ENCODE measurements around the gene EDN2. TPM values are rescaled to one million over a fixed set of nuclear protein-coding genes. Genes with fewer than 3 reads are reported as not detected.

The EDN2 gene
- polyA plus RNA-seq, 4 donors: 1.0 to 22.8 (median 9.5) TPM

GRCh38 chr1:41520951-41521752 is 36.7 kb upstream of the EDN2 start:
- no peak overlapping the region for H3K4me3 ChIP-seq (ENCODE audit: low read depth in 1 of 3, low read length in 3 of 3)
- DNase-seq: no peak
- H3K27me3 ChIP-seq (ENCODE audit: control insufficient read depth in 3 of 3, insufficient read depth in 3 of 3, low read length in 3 of 3): no peaks in the 10 kb centered on the region
- H3K36me3 ChIP-seq (ENCODE audit: control insufficient read depth in 3 of 3, insufficient read depth in 2 of 3, low read depth in 1 of 3, low read length in 3 of 3): peaks cover 0 to 4% (median 0%) of the 10 kb centered on the region in 3 donors
- H3K4me1 ChIP-seq (ENCODE audit: control insufficient read depth in 3 of 3, insufficient read depth in 2 of 3, low read depth in 1 of 3, low read length in 2 of 3): peaks cover 0 to 8% (median 4%) of the 10 kb centered on the region in 3 donors
- no peak overlapping the region for H3K27ac ChIP-seq (ENCODE audit: low read depth in 1 of 3, low read length in 2 of 3)
- FAIRE-seq: no peak
- H3K9me3 ChIP-seq (ENCODE audit: control insufficient read depth in 2 of 2, insufficient read depth in 1 of 2, low read depth in 1 of 2, low read length in 1 of 2): no peaks in the 10 kb centered on the region
- WGBS, 3 donors: 82 to 91% (median 83%) methylated on average over 14 to 15 of the region's 15 CpGs

GRCh38 chr1:41519667-41520066 is 35.2 kb upstream of the EDN2 start:
- Histone ChIP-seq H3K36me3 (ENCODE audit: control insufficient read depth in 3 of 3, insufficient read depth in 2 of 3, low read depth in 1 of 3, low read length in 3 of 3) (peaks cover 0 to 4% (median 0%) of the 10 kb centered on the region in 3 donors), H3K27me3 (ENCODE audit: control insufficient read depth in 3 of 3, insufficient read depth in 3 of 3, low read length in 3 of 3) (no peaks in the 10 kb centered on the region), H3K4me1 (ENCODE audit: control insufficient read depth in 3 of 3, insufficient read depth in 2 of 3, low read depth in 1 of 3, low read length in 2 of 3) (peaks cover 3 to 21% (median 7%) of the 10 kb centered on the region in 3 donors), H3K9me3 (ENCODE audit: control insufficient read depth in 2 of 2, insufficient read depth in 1 of 2, low read depth in 1 of 2, low read length in 1 of 2) (no peaks in the 10 kb centered on the region), H3K27ac (ENCODE audit: low read depth in 1 of 3, low read length in 2 of 3) (no peak overlapping the region), H3K4me3 (ENCODE audit: low read depth in 1 of 3, low read length in 3 of 3) (no peak overlapping the region)
- DNase-seq (no peak), FAIRE-seq (no peak)
- 76 to 92% (median 91%) methylated on average over 5 of the region's 5 CpGs for WGBS, 3 donors

GRCh38 chr1:41518471-41518870 is 34.0 kb upstream of the EDN2 start:
- H3K36me3 ChIP-seq (ENCODE audit: control insufficient read depth in 3 of 3, insufficient read depth in 2 of 3, low read depth in 1 of 3, low read length in 3 of 3): peaks cover 0 to 5% (median 0%) of the 10 kb centered on the region in 3 donors
- 67 to 81% (median 72%) methylated on average over 5 of the region's 5 CpGs for WGBS, 3 donors
- no peak overlapping the region for H3K27ac ChIP-seq (ENCODE audit: low read depth in 1 of 3, low read length in 2 of 3)
- H3K9me3 ChIP-seq (ENCODE audit: control insufficient read depth in 2 of 2, insufficient read depth in 1 of 2, low read depth in 1 of 2, low read length in 1 of 2): no peaks in the 10 kb centered on the region
- H3K4me3 ChIP-seq (ENCODE audit: low read depth in 1 of 3, low read length in 3 of 3): no peak overlapping the region
- DNase-seq (no peak), FAIRE-seq (no peak)
- no peaks in the 10 kb centered on the region for H3K27me3 ChIP-seq (ENCODE audit: control insufficient read depth in 3 of 3, insufficient read depth in 3 of 3, low read length in 3 of 3)
- peaks cover 3 to 33% (median 9%) of the 10 kb centered on the region in 3 donors for H3K4me1 ChIP-seq (ENCODE audit: control insufficient read depth in 3 of 3, insufficient read depth in 2 of 3, low read depth in 1 of 3, low read length in 2 of 3)

- FAIRE-seq (no peak), DNase-seq (no peak)
- peaks cover 0 to 2% of the 10 kb centered on the region in 2 donors for H3K9me3 ChIP-seq (ENCODE audit: control insufficient read depth in 2 of 2, insufficient read depth in 1 of 2, low read depth in 1 of 2, low read length in 1 of 2)
- H3K4me1 ChIP-seq (ENCODE audit: control insufficient read depth in 3 of 3, insufficient read depth in 2 of 3, low read depth in 1 of 3, low read length in 2 of 3): peaks cover 3 to 34% (median 9%) of the 10 kb centered on the region in 3 donors
- no peak overlapping the region for H3K4me3 ChIP-seq (ENCODE audit: low read depth in 1 of 3, low read length in 3 of 3)
- 73 to 81% (median 74%) methylated on average over 3 of the region's 3 CpGs for WGBS, 3 donors
- no peak overlapping the region for H3K27ac ChIP-seq (ENCODE audit: low read depth in 1 of 3, low read length in 2 of 3)
- no peaks in the 10 kb centered on the region for H3K27me3 ChIP-seq (ENCODE audit: control insufficient read depth in 3 of 3, insufficient read depth in 3 of 3, low read length in 3 of 3)
- peaks cover 0 to 6% (median 0%) of the 10 kb centered on the region in 3 donors for H3K36me3 ChIP-seq (ENCODE audit: control insufficient read depth in 3 of 3, insufficient read depth in 2 of 3, low read depth in 1 of 3, low read length in 3 of 3)
These were observed 32.6 kb upstream of the EDN2 start for GRCh38 chr1:41517062-41517438.

GRCh38 chr1:41516168-41517061 is 31.9 kb upstream of the EDN2 start:
- H3K4me1 ChIP-seq (ENCODE audit: control insufficient read depth in 3 of 3, insufficient read depth in 2 of 3, low read depth in 1 of 3, low read length in 2 of 3): peaks cover 3 to 34% (median 9%) of the 10 kb centered on the region in 3 donors
- peaks cover 0 to 2% of the 10 kb centered on the region in 2 donors for H3K9me3 ChIP-seq (ENCODE audit: control insufficient read depth in 2 of 2, insufficient read depth in 1 of 2, low read depth in 1 of 2, low read length in 1 of 2)
- H3K36me3 ChIP-seq (ENCODE audit: control insufficient read depth in 3 of 3, insufficient read depth in 2 of 3, low read depth in 1 of 3, low read length in 3 of 3): peaks cover 0 to 6% (median 0%) of the 10 kb centered on the region in 3 donors
- H3K27me3 ChIP-seq (ENCODE audit: control insufficient read depth in 3 of 3, insufficient read depth in 3 of 3, low read length in 3 of 3): no peaks in the 10 kb centered on the region
- WGBS, 3 donors: 11 to 16% (median 12%) methylated on average over 39 to 53 of the region's 53 CpGs
- peak overlapping the region in 2 of 3 donors; percentile 36 to 51 for H3K4me3 ChIP-seq (ENCODE audit: low read depth in 1 of 3, low read length in 3 of 3)
- FAIRE-seq: no peak
- peak; percentile 86 to 97 for DNase-seq
- peak overlapping the region in 1 of 3 donors; percentile 71 for H3K27ac ChIP-seq (ENCODE audit: low read depth in 1 of 3, low read length in 2 of 3)

- Histone ChIP-seq H3K4me3 (ENCODE audit: low read depth in 1 of 3, low read length in 3 of 3) (no peak overlapping the region), H3K4me1 (ENCODE audit: control insufficient read depth in 3 of 3, insufficient read depth in 2 of 3, low read depth in 1 of 3, low read length in 2 of 3) (peaks cover 3 to 34% (median 9%) of the 10 kb centered on the region in 3 donors), H3K36me3 (ENCODE audit: control insufficient read depth in 3 of 3, insufficient read depth in 2 of 3, low read depth in 1 of 3, low read length in 3 of 3) (peaks cover 0 to 6% (median 0%) of the 10 kb centered on the region in 3 donors), H3K9me3 (ENCODE audit: control insufficient read depth in 2 of 2, insufficient read depth in 1 of 2, low read depth in 1 of 2, low read length in 1 of 2) (peaks cover 0 to 2% of the 10 kb centered on the region in 2 donors), H3K27me3 (ENCODE audit: control insufficient read depth in 3 of 3, insufficient read depth in 3 of 3, low read length in 3 of 3) (no peaks in the 10 kb centered on the region), H3K27ac (ENCODE audit: low read depth in 1 of 3, low read length in 2 of 3) (peak overlapping the region; percentile 36 to 71 (median 49))
- 7 to 15% (median 12%) methylated on average over 6 of the region's 6 CpGs for WGBS, 3 donors
- FAIRE-seq (no peak), DNase-seq (no peak)
These were observed 31.3 kb upstream of the EDN2 start for GRCh38 chr1:41515778-41516167.

- DNase-seq (peak; percentile 82 to 94), FAIRE-seq (no peak)
- H3K4me1 ChIP-seq (ENCODE audit: control insufficient read depth in 3 of 3, insufficient read depth in 2 of 3, low read depth in 1 of 3, low read length in 2 of 3): peaks cover 3 to 34% (median 9%) of the 10 kb centered on the region in 3 donors
- peaks cover 0 to 6% (median 0%) of the 10 kb centered on the region in 3 donors for H3K36me3 ChIP-seq (ENCODE audit: control insufficient read depth in 3 of 3, insufficient read depth in 2 of 3, low read depth in 1 of 3, low read length in 3 of 3)
- H3K27me3 ChIP-seq (ENCODE audit: control insufficient read depth in 3 of 3, insufficient read depth in 3 of 3, low read length in 3 of 3): no peaks in the 10 kb centered on the region
- H3K4me3 ChIP-seq (ENCODE audit: low read depth in 1 of 3, low read length in 3 of 3): no peak overlapping the region
- WGBS, 3 donors: 22 to 49% (median 33%) methylated on average over 5 of the region's 5 CpGs
- H3K27ac ChIP-seq (ENCODE audit: low read depth in 1 of 3, low read length in 2 of 3): peak overlapping the region; percentile 49 to 80 (median 71)
- peaks cover 0 to 2% of the 10 kb centered on the region in 2 donors for H3K9me3 ChIP-seq (ENCODE audit: control insufficient read depth in 2 of 2, insufficient read depth in 1 of 2, low read depth in 1 of 2, low read length in 1 of 2)
These were observed 30.7 kb upstream of the EDN2 start for GRCh38 chr1:41515131-41515678.

GRCh38 chr1:41514381-41514780 is 29.9 kb upstream of the EDN2 start:
- peak; percentile 73 to 91 for DNase-seq
- Histone ChIP-seq H3K4me3 (ENCODE audit: low read depth in 1 of 3, low read length in 3 of 3) (no peak overlapping the region), H3K4me1 (ENCODE audit: control insufficient read depth in 3 of 3, insufficient read depth in 2 of 3, low read depth in 1 of 3, low read length in 2 of 3) (peaks cover 3 to 34% (median 9%) of the 10 kb centered on the region in 3 donors), H3K27me3 (ENCODE audit: control insufficient read depth in 3 of 3, insufficient read depth in 3 of 3, low read length in 3 of 3) (no peaks in the 10 kb centered on the region), H3K27ac (ENCODE audit: low read depth in 1 of 3, low read length in 2 of 3) (peak overlapping the region in 2 of 3 donors; percentile 71 to 80), H3K36me3 (ENCODE audit: control insufficient read depth in 3 of 3, insufficient read depth in 2 of 3, low read depth in 1 of 3, low read length in 3 of 3) (peaks cover 0 to 6% (median 0%) of the 10 kb centered on the region in 3 donors), H3K9me3 (ENCODE audit: control insufficient read depth in 2 of 2, insufficient read depth in 1 of 2, low read depth in 1 of 2, low read length in 1 of 2) (peaks cover 0 to 2% of the 10 kb centered on the region in 2 donors)
- no peak for FAIRE-seq
- WGBS, 3 donors: 19 to 58% (median 43%) methylated on average over 8 of the region's 8 CpGs
